ENCODE data around the gene DCTN2.
"Not testable (repeated sequence)": the region's sequence is repeated elsewhere in the genome, so short reads cannot be mapped to it uniquely, and the experiment has no call there.

GRCh38 chr12:57561117-57561516 lies 14.1 kb upstream of the DCTN2 start:
- TF ChIP-seq CTCF, POLR2A (IDR thresholded peaks at IDR 0.05): not testable (repeated sequence)

All from testis (tissue), 2 donors.